ENCODE measurements around the gene DLG1.

DLG1 gene

GRCh38 chr3:197027151-197027895, 271.1 kb downstream of the DLG1 start:
- no peak for DNase-seq

GRCh38 chr3:197026481-197026866, 271.9 kb downstream of the DLG1 start:
- no peak for DNase-seq

GRCh38 chr3:197025736-197026480, 272.5 kb downstream of the DLG1 start:
- no peak for DNase-seq

GRCh38 chr3:197024881-197025735, 273.3 kb downstream of the DLG1 start:
- DNase-seq, result no peak

GRCh38 chr3:197023998-197024651, 274.3 kb downstream of the DLG1 start:
- peak in 1 of 2 experiments; percentile 35 for DNase-seq

- peak; percentile 61 to 65 for DNase-seq
These were observed 275.0 kb downstream of the DLG1 start for GRCh38 chr3:197023241-197023997.

GRCh38 chr3:197022405-197023231, 275.8 kb downstream of the DLG1 start:
- DNase-seq, result no peak

GRCh38 chr3:197021729-197022404, 276.5 kb downstream of the DLG1 start:
- no peak for DNase-seq

- no peak for DNase-seq
These were observed 277.2 kb downstream of the DLG1 start for GRCh38 chr3:197021231-197021630.

- no peak for DNase-seq
These were observed 278.9 kb downstream of the DLG1 start for GRCh38 chr3:197019535-197019934.

- no peak for DNase-seq
These were observed 279.4 kb downstream of the DLG1 start for GRCh38 chr3:197019021-197019420.

- DNase-seq, result no peak
These were observed 281.4 kb downstream of the DLG1 start for GRCh38 chr3:197017003-197017402.

GRCh38 chr3:197015790-197016736, 282.3 kb downstream of the DLG1 start:
- DNase-seq, result no peak

GRCh38 chr3:197014942-197015575, 283.4 kb downstream of the DLG1 start:
- no peak for DNase-seq

GRCh38 chr3:197014024-197014423, 284.4 kb downstream of the DLG1 start:
- DNase-seq, result no peak

GRCh38 chr3:197012540-197012883, 285.9 kb downstream of the DLG1 start:
- no peak for DNase-seq

GRCh38 chr3:197011780-197012539, 286.5 kb downstream of the DLG1 start:
- DNase-seq, result no peak
